Activated T-cell treated with anti-CD3 and anti-CD28 coated beads, Interleukin-2, amount 50 U/mL, for 4 hours (primary cell): Measurements from ENCODE around the gene LAMC3. TPM values are rescaled to one million over a fixed set of nuclear protein-coding genes. Genes with fewer than 3 reads are reported as not detected.
"Not testable (repeated sequence)": the region's sequence is repeated elsewhere in the genome, so short reads cannot be mapped to it uniquely, and the experiment has no call there.

Experiments
- ATAC-seq, 2 donors: fragments of 200-7000 bp; cut with Tn5 transposase; one replicate each; pipeline ENCODE4 v1.10.0; 2021
- DNase-seq: peaks from one replicate; pipeline ENCODE4 v3.0.0-alpha.2; 2020
- H3K27me3 Mint-ChIP-seq: one replicate; pipeline ENCODE4 v1.8.0; 2021; ENCODE audit warnings: low read depth, mixed read lengths
- H3K36me3 Mint-ChIP-seq: one replicate; pipeline ENCODE4 v1.8.0; 2022; ENCODE audit warnings: mixed read lengths; ENCODE audit not compliant: insufficient read depth
- H3K4me1 Mint-ChIP-seq: one replicate; pipeline ENCODE4 v1.8.0; 2021; ENCODE audit warnings: low read depth, mixed read lengths
- H3K4me3 Mint-ChIP-seq: one replicate; pipeline ENCODE4 v1.8.0; 2021; ENCODE audit warnings: mild to moderate bottlenecking, moderate library complexity, mixed read lengths
- H3K9me3 Mint-ChIP-seq: one replicate; pipeline ENCODE4 v1.8.0; 2021; ENCODE audit warnings: mixed read lengths
- total RNA-seq, 3 donors: library from RNA; stranded (reverse); gene quantifications; one replicate each; pipeline ENCODE4 v1.2.1, GENCODE V29; 2021

LAMC3 gene
- total RNA-seq, 3 donors from 2014 or later: 0.05 to 0.71 (median 0.41) TPM

DNA sequence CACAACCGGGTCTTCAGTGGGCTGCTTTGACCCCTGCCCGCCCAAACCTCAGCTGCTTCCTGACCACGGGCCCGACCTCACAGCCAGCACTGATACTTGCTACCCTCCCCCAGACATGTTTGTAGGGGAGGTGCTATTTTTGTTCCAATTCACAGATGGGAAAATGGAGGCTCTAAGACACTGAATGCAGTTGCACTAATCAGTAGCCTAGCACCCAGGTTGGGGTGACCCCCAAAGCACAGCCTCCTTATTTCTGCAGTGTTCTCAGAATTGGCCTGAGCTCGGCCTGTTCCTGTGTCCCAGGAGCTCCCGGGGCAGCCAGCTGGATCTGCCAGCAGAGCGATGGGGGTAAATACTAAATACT lies 22.6 kb downstream of the LAMC3 start:
- DNase-seq: no peak
- Mint-ChIP-seq H3K27me3 (peaks cover 8% of the 10 kb centered on the region), H3K4me3 (no peak overlapping the region), H3K4me1 (no peaks in the 10 kb centered on the region), H3K9me3 (no peaks in the 10 kb centered on the region), H3K36me3 (no peaks in the 10 kb centered on the region)
- no peak for ATAC-seq

DNA sequence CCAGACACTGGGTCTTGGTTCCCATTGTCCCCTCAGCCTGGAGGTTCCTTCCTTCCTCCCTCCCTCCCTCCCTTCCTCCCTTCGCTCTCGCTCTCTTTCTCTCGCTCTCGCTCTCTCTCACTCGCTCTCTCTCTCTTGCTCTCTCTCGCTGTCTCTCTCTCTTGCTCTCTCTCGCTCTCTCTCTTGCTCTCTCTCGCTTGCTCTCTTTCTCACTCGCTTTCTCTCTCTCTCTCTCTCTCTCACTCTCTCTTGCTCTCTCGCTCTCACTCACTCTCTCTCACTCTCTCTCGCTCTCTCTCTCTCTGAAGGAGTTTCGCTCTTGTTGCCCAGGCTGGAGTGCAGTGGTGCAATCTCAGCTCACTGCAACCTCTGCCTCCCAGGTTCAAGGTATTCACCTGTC lies 23.4 kb downstream of the LAMC3 start:
- ATAC-seq: no peak
- DNase-seq: no peak
- no peaks in the 10 kb centered on the region for H3K4me1 Mint-ChIP-seq
- no peak overlapping the region for H3K4me3 Mint-ChIP-seq
- no peaks in the 10 kb centered on the region for H3K36me3 Mint-ChIP-seq
- H3K9me3 Mint-ChIP-seq: no peaks in the 10 kb centered on the region
- peaks cover 9% of the 10 kb centered on the region for H3K27me3 Mint-ChIP-seq

DNA sequence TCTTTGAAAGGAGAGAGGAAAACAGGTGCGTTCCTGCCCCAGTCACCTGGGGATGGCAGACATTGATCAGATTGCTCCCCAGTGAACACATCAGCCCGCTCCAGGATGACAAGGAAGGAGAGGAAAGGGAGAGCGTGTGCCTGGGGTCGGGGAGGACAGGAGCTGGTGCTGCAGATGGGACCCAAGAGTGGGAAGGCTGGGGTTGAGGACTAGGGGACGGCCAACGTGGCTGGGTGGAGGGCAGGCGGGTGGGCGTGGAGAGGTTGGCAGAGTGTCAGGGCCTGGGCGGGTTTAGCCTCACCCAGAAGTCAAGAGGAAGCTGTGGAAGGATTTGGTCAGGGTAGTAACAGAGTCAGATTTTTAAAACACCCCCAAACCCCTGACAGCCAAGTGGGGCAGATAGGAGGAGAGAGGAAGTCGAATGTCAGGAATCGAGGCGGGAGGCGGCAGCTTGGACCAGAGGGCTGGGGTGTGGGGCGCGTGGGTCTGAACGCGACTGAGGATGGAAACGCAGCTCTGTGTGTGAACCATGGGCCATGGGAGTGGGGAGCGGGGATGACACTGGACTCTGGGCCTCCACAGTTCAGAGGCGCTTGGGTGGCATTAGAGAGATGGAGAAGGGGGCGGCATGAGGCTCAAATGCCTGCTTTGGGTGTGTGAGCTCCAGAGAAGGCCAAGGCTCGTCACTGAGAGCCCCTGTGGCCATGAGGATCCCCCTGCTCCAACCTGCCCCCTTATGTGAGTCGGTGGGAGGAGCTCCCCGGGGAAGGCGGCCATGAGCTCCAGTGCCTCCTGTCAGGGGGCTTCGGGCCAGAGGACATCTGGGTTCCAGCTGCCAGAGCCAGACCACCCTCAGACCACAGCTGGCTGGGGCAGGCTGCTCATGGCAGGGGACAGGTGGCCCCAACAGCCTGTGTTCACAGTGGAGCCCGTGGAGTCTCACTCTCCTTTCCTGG lies 24.6 kb downstream of the LAMC3 start:
- H3K9me3 Mint-ChIP-seq: no peaks in the 10 kb centered on the region
- no peaks in the 10 kb centered on the region for H3K4me1 Mint-ChIP-seq
- peaks cover 14% of the 10 kb centered on the region for H3K27me3 Mint-ChIP-seq
- ATAC-seq: no peak
- DNase-seq: no peak
- no peaks in the 10 kb centered on the region for H3K36me3 Mint-ChIP-seq
- no peak overlapping the region for H3K4me3 Mint-ChIP-seq

DNA sequence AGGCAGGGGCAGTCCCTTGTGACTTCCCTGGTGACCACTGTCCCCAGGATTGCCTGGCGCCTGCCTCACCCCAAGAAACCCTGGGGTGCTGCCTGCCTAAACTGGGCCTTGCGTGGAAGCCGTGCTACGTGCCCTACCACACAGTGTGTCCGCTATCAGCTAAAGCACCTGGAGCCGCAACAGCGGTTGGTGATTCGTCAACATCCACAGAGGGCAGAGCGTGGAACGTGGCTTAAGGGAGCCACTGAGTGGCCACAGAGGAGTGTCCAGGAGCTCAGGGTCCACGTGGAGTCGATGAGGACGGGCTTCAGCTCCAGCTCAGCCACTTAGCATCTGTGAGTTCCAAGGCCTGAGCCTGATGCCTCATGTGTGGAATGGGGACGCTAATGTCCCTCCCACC lies 25.3 kb downstream of the LAMC3 start:
- no peaks in the 10 kb centered on the region for H3K4me1 Mint-ChIP-seq
- no peaks in the 10 kb centered on the region for H3K36me3 Mint-ChIP-seq
- H3K27me3 Mint-ChIP-seq: peaks cover 14% of the 10 kb centered on the region
- H3K9me3 Mint-ChIP-seq: no peaks in the 10 kb centered on the region
- ATAC-seq (no peak), DNase-seq (no peak)
- H3K4me3 Mint-ChIP-seq: no peak overlapping the region

DNA sequence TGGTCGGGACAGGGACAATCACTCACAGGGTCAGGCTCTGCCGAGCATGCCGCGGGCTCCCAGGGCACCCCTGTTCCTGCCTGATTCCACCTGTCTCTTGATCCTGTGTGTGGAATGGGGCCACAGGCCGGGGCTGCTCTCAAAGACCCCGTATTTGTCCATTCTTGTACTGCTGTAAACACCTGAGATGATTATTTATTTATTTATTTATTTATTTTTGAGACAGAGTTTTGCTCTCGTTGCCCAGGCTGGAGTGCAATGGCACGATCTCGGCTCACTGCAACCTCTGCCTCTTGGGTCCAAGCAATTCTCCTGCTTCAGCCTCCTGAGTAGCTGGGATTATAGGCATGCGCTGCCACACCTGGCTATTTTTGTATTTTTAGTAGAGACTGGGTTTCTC lies 25.8 kb downstream of the LAMC3 start:
- not testable (repeated sequence) for H3K4me3 Mint-ChIP-seq, H3K36me3 Mint-ChIP-seq, DNase-seq, ATAC-seq, H3K9me3 Mint-ChIP-seq, H3K4me1 Mint-ChIP-seq
- H3K27me3 Mint-ChIP-seq: peaks cover 14% of the 10 kb centered on the region

DNA sequence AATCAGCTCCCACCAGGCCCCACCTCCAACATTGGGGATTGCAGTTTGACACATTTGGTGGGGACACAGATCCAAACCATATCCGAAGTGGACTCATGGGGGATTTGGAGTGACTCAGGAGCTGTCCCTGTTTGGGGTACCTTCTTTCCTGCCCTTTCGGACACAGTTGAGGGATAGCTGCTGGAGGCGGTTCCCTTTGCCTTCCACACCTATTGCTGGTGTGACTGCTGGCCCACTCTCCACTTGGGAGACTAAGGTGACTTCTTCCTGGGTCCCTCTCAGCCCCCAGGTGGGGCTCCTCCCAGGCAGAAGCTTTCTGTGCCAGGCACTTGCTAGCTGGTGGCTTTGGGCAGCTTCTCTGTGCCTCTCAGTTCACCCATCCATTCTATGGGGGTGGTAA lies 26.6 kb downstream of the LAMC3 start:
- H3K36me3 Mint-ChIP-seq: no peaks in the 10 kb centered on the region
- no peaks in the 10 kb centered on the region for H3K4me1 Mint-ChIP-seq
- DNase-seq (no peak), ATAC-seq (no peak)
- H3K4me3 Mint-ChIP-seq: no peak overlapping the region
- peaks cover 14% of the 10 kb centered on the region for H3K27me3 Mint-ChIP-seq
- no peaks in the 10 kb centered on the region for H3K9me3 Mint-ChIP-seq

DNA sequence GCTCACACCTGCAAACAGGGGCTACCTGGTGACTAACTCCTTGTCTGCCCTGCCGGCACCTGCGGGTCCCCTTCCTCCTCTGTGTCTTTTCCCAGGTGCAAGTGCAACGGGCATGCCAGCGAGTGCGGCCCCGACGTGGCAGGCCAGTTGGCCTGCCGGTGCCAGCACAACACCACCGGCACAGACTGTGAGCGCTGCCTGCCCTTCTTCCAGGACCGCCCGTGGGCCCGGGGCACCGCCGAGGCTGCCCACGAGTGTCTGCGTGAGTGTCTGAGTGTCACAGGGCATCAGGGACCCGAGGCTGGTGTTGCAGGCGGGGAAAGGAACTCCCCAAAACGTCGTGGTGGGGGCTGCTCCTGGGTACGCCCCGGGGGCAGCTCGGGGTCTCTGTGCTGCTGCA lies 27.1 kb downstream of the LAMC3 start:
- DNase-seq (no peak), ATAC-seq (no peak)
- H3K4me1 Mint-ChIP-seq: no peaks in the 10 kb centered on the region
- H3K36me3 Mint-ChIP-seq: no peaks in the 10 kb centered on the region
- H3K27me3 Mint-ChIP-seq: peaks cover 14% of the 10 kb centered on the region
- no peaks in the 10 kb centered on the region for H3K9me3 Mint-ChIP-seq
- no peak overlapping the region for H3K4me3 Mint-ChIP-seq

DNA sequence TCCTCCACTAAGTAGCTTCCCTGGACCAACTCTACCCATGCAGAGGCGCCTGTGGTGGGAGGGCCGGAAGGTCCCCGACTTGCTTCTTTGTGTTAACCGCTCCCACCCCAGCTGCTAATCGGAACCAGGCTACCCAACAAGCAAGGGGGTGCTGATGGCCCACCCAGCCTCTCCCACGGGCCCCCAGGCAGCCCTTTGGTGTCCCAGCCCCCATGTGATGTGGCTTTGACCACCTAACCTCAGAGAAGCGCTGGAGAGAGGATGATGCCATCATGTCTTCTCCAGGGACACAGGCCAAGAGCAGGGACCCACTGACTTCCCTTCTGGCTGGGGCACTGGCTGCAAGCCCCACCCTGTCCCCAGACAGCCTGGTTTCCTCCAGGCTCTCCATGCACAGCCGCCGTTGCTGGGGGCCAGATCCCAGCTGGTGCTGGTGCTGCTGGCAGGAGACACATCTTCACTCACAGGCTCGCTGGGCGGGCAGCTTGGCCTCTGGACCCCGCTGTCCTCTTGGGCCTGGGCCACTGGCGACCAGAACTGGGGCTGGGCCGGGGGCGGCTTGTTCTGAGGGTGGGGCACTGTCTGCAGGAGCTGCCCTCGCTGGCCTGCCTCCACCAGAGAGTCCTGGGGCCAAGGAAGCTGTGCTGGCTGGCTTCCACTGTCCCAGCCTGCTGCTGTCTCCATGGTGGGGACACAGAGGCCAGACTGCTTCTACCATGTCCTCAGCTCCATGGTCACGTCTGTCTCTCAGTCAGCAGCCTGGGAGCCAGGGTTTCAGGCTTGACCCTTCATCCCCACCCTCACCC lies 27.8 kb downstream of the LAMC3 start:
- Mint-ChIP-seq H3K36me3 (no peaks in the 10 kb centered on the region), H3K4me3 (no peak overlapping the region), H3K9me3 (no peaks in the 10 kb centered on the region), H3K27me3 (peaks cover 14% of the 10 kb centered on the region), H3K4me1 (no peaks in the 10 kb centered on the region)
- no peak for ATAC-seq
- DNase-seq: no peak

DNA sequence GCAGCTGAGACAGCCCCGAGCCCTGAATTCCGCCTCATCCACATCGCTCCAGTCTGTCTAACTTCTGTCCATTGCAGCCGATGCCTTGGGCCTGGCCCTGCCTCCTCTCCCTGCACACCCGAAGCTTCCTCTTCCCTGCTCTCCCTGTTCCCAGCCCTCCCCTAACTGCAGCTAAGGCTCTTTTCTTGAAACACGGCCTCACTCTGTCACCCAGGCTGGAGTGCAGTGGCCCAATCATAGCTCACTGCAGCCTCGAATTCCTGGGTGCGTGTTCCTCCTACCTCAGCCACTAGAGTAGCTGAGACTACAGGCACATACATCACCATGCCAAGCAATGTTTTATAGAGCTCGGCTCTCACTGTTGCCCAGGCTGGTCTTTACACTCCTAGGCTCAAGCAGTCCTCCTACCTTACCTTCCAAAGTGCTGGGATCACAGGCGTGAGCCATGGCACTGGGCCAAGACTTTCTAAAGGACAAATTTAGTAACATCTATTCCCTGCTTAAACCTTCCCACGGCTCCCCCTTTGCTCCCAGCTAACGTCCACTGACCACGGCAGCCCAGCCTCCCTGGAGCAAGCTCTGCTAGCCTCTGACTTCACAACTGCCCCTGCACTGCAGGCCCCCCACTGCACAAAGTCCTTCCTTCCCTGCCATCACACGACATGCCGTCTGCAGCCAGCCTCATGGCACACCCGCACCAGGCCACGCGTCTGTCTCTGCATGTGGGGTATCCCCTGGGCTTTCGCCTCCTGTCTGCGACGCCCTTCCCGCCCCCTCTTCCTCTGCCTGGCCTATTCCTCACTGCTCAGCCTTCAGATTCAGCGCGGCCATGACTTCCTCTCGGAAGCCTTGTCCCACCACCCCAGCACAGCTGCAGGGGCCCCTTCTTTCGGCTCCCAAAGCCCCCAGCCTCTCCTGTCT lies 28.6 kb downstream of the LAMC3 start:
- no peaks in the 10 kb centered on the region for H3K4me1 Mint-ChIP-seq
- no peaks in the 10 kb centered on the region for H3K9me3 Mint-ChIP-seq
- no peaks in the 10 kb centered on the region for H3K36me3 Mint-ChIP-seq
- peaks cover 14% of the 10 kb centered on the region for H3K27me3 Mint-ChIP-seq
- no peak for ATAC-seq
- no peak for DNase-seq
- H3K4me3 Mint-ChIP-seq: no peak overlapping the region

DNA sequence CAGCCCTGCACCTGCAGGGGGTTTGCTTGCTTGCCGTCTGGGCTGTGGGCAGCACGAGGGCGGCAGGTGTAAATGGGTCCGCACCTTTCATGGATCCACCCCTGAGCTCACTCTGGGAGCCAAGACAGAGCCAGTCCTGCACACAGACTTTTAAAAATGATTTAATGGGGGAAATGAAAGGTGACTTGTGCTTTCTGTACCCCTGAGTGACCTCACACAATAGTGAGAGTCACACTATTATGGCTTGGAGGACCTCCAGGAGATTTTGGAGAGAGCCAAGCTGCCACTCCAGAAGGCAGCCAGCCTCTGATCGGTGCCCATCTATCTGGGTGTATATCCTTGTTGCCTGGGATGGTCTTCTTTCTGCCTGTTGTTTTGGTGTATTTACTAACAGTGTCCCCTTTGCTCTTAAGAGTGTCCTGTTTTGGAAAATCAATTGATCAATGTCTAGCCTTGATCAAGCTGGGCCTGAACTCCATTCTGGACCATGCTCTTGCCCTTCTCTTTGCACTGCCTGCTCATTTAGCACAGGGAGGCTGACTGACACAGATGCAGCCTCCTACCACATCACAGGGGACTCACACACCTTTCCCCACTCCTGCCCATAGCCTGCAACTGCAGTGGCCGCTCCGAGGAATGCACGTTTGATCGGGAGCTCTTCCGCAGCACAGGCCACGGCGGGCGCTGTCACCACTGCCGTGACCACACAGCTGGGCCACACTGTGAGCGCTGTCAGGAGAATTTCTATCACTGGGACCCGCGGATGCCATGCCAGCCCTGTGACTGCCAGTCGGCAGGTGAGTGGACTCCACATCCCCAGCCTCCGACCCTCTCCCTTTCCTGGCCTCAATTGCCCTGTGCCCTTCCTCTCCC lies 29.5 kb downstream of the LAMC3 start:
- ATAC-seq: no peak

DNA sequence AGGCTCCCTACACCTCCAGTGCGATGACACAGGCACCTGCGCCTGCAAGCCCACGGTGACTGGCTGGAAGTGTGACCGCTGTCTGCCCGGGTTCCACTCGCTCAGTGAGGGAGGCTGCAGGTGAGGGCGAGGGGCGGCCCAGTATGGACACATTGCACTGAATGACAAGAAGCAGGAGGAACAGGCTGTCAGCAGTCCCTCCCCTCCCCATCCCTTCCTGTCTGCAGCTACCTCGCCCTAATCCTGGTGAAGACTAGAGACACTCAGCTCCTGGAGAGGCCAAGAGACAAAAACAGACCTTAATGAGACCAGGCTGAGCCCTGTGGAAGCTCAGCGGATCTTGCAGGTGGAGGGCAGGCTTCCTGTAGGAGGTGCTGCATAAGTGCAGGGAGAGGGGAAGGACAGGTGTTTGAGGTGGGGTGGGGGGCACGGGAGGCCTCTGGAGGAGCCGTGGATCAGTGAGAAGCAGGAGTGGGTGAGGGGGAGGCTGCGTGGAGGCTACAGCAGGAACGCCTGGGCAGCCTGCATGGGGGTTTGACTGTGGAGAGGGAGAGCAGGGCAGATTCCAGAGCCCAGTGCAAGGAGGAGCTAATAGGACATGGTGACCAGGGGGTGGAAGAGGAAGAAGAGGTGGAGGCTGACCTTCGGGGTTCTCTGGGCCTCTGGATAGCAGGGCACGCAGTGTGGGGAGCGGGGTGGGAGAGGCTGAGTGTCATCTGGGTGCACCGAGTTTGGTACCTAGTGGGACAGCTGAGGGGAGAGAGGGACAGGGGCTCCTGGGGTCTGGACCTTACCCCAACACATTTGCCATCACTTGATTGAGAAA lies 30.4 kb downstream of the LAMC3 start:
- Mint-ChIP-seq H3K36me3 (no peaks in the 10 kb centered on the region), H3K4me3 (no peak overlapping the region), H3K27me3 (peaks cover 6% of the 10 kb centered on the region), H3K9me3 (no peaks in the 10 kb centered on the region), H3K4me1 (no peaks in the 10 kb centered on the region)
- no peak for DNase-seq
- ATAC-seq: no peak

More for the DNA sequence above, 29.5 kb downstream of the LAMC3 start:
- Mint-ChIP-seq H3K4me1 (no peaks in the 10 kb centered on the region), H3K36me3 (no peaks in the 10 kb centered on the region), H3K4me3 (no peak overlapping the region), H3K9me3 (no peaks in the 10 kb centered on the region), H3K27me3 (peaks cover 8% of the 10 kb centered on the region)
- no peak for DNase-seq

DNA sequence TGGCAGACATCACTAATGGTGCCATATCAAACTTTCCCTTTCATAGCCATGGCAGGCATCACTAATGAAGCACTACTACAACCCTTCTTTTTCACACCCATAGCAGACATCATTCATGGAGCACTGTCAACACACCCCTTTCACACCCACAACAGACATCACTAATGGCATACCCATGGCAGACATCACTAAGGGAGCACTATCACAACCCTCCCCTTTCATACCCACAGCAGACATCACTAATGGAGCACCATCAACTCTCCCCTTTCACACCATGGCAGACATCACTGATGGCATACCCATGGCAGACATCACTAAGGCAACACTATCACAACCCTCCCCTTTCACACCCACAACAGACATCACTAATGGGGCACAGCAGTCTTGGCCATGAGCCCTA lies 33.7 kb downstream of the LAMC3 start:
- H3K4me3 Mint-ChIP-seq: no peak overlapping the region
- H3K27me3 Mint-ChIP-seq: peaks cover 4% of the 10 kb centered on the region
- peaks cover 4% of the 10 kb centered on the region for H3K4me1 Mint-ChIP-seq
- H3K36me3 Mint-ChIP-seq: no peaks in the 10 kb centered on the region
- no peaks in the 10 kb centered on the region for H3K9me3 Mint-ChIP-seq
- ATAC-seq (no peak), DNase-seq (no peak)

DNA sequence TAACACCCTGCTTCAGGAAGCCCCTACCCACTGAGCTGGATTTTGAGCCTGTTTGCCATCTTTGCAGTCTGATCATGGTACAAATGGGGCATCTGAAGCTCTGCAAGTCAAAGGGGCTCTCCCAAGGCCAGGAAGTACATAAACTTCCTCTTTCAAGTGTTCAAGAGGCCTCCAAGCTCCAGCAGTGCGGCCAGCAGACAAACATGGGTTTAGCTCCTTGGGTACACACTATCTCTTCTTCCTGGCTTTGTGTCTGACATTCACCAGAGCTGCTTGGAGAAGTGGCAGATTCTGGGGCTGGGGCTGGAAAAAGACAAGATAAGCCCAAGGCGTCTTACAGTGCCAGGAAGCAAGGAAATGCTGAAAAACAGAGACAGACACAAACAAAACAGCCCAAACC lies 34.1 kb downstream of the LAMC3 start:
- Mint-ChIP-seq H3K27me3 (no peaks in the 10 kb centered on the region), H3K4me3 (no peak overlapping the region)
- no peak for DNase-seq

More for the DNA sequence above, 34.1 kb downstream of the LAMC3 start:
- no peak for ATAC-seq
- Mint-ChIP-seq H3K4me1 (peaks cover 4% of the 10 kb centered on the region), H3K9me3 (no peaks in the 10 kb centered on the region), H3K36me3 (no peaks in the 10 kb centered on the region)
